Heart left ventricle (tissue), 16 donors: ENCODE measurements around the gene SNX9. TPM values are rescaled to one million over a fixed set of nuclear protein-coding genes. Genes with fewer than 3 reads are reported as not detected.

Experiments
- ATAC-seq, 4 donors: fragments of 200-7000 bp; cut with Tn5 transposase; one replicate each; pipeline ENCODE4 v1.9.1; 2020 to 2022; ENCODE audit warnings: moderate library complexity in 4 of 4, mild to moderate bottlenecking in 3 of 4, moderate number of reproducible peaks in 1 of 4
- DNase-seq, 5 donors: peaks; one replicate each; pipeline ENCODE4 v3.0.0-alpha.2; 2020
- H3K27ac ChIP-seq, 12 donors: fragments of 200-600 bp; sonication (generic) in 4 of 12; one replicate each; pipeline versions ENCODE4 v1.5.0 to v1.8.0; 2016 to 2022; ENCODE audit warnings: mild to moderate bottlenecking in 2 of 12
- H3K27me3 ChIP-seq, 9 donors: fragments of 200-600 bp; sonication (generic) in 2 of 9; one replicate each; pipeline versions ENCODE4 v1.5.1 to v1.8.0; 2016 to 2022; ENCODE audit warnings: mild to moderate bottlenecking in 3 of 9
- H3K36me3 ChIP-seq, 9 donors: fragments of 200-600 bp; sonication (generic) in 2 of 9; one replicate each; pipeline versions ENCODE4 v1.5.0 to v1.8.0; 2018 to 2022; ENCODE audit warnings: mild to moderate bottlenecking in 2 of 9
- H3K4me1 ChIP-seq, 12 donors: fragments of 200-600 bp; sonication (generic) in 4 of 12; one replicate each; pipeline versions ENCODE4 v1.5.0 to v1.8.0; 2016 to 2022; ENCODE audit warnings: mild to moderate bottlenecking in 3 of 12
- H3K4me3 ChIP-seq, 12 donors: fragments of 200-600 bp; sonication (generic) in 4 of 12; one replicate each; pipeline versions ENCODE4 v1.5.0 to v1.8.0; 2017 to 2022; ENCODE audit warnings: mild to moderate bottlenecking in 9 of 12, moderate library complexity in 4 of 12
- H3K9me3 ChIP-seq, 12 donors: fragments of 200-600 bp; sonication (generic) in 4 of 12; one replicate each; pipeline versions ENCODE4 v1.5.0 to v1.8.0; 2016 to 2022; ENCODE audit warnings: mild to moderate bottlenecking in 1 of 12
- POLR2A ChIP-seq, 2 donors: fragments of 450-650 bp; IDR thresholded peaks; one replicate each; pipeline ENCODE4 v1.6.1; 2017; ENCODE audit warnings: antibody characterized with exemption in 2 of 2, mild to moderate bottlenecking in 2 of 2, moderate library complexity in 2 of 2
- WGBS, 4 donors: extraction: QIAGEN DNeasy Blood & Tissue Kit in 2 of 4; methylation state at CpG; one replicate each; pipeline versions ENCODE4 v1.1.5 to v1.1.7; 2013 to 2018; 5-methylcytosine and 5-hydroxymethylcytosine counted together
- intact Hi-C, 10 donors: fragments of 100-400 bp; cut with DNase I; formaldehyde crosslinking; loops; one replicate each; pipeline versions ENCODE4 v1.11.1 to v1.14.2; 2022
- polyA plus RNA-seq, 2 donors: library from polyadenylated mRNA; stranded (reverse); fragments of 200-250 nt; gene quantifications; one replicate each; pipeline ENCODE4 v1.2.3, GENCODE V29; 2013
- total RNA-seq, 9 donors: library from RNA; depleted of rRNA in 2 of 9; stranded (reverse); fragments of >200 nt in 2 of 9; fragmentation: NEBNext Ultra II Directional in 3 of 9; extraction: Animal tissue kit (Norgen Biotek cat#: 25700) in 3 of 9; gene quantifications; one replicate each; pipeline versions ENCODE4 v1.1.0 to v1.2.4, GENCODE V29; 2016 to 2023
- TF ChIP-seq, protein P1 (sequence below), 12 donors: fragments of 200-600 bp; sonication (generic) in 4 of 12; IDR thresholded peaks; one replicate each; pipeline versions ENCODE4 v1.5.0 to v1.8.0; 2018 to 2022; ENCODE audit warnings: antibody characterized with exemption in 12 of 12, mild to moderate bottlenecking in 5 of 12
- donor health status: ischemic (EF 13 %, LVEDD 7.1; RV severe dilation, severe dysfunction).
- donor health status: healthy with polysubstance abuse.
- donor health status: DM: no; HTN: yes; CAD: no.
- donor health status: DM: no; HTN: no; CAD: no.
- donor health status: ischemic (EF 25% LVEDD 6.9; RV normal size, moderate dysfunction).
- donor health status: ischemic (EF 25% LVEDD 5.7; RV mildly dilated, moderate dysfunction).
- donor health status: healthy.
- donor health status: DM: yes; HTN: yes; CAD: no.
- donor health status: ischemic (EF 35%, LVEDD 5.7; RV mildly dilated, moderate dysfunction).
- donor health status: nonischemic (EF 11% LVEDD 7.7; RV severe dilation, severe dysfunction).
- donor health status: DM: yes; HTN: yes; CAD: no.
- donor health status: PGD.
- donor health status: ischemic (EF 29% LVEDD 5.4; RV normal size, mild dysfunction).
- donor health status: nonischemic (EF 23%, LVEDD 6.1; RV moderate dilation, normal function).

The SNX9 gene
- total and polyA plus RNA-seq, 11 donors, result 15.4 to 44.0 (median 30.7) TPM

DNA sequence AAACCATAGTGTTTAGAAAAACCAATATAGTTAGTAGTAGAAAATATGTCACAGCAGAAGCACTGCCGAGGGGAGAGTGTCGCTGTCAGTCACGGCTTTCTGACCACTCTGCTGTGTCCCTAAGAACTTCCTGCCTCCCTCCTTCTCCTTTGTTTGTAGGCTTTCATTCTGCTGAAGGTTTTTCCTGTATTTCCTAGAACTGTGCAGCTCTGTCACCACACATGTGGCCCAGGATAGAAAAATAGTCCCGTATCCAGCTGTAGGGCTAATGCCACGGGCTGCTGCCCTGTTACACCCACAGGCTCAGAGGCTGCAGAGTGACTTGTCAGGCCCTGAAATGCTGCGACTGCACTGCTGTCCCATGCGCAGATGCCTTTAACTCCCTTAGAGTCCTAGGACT is 106.0 kb downstream of the SNX9 start:
- TF ChIP-seq, protein P1, sequence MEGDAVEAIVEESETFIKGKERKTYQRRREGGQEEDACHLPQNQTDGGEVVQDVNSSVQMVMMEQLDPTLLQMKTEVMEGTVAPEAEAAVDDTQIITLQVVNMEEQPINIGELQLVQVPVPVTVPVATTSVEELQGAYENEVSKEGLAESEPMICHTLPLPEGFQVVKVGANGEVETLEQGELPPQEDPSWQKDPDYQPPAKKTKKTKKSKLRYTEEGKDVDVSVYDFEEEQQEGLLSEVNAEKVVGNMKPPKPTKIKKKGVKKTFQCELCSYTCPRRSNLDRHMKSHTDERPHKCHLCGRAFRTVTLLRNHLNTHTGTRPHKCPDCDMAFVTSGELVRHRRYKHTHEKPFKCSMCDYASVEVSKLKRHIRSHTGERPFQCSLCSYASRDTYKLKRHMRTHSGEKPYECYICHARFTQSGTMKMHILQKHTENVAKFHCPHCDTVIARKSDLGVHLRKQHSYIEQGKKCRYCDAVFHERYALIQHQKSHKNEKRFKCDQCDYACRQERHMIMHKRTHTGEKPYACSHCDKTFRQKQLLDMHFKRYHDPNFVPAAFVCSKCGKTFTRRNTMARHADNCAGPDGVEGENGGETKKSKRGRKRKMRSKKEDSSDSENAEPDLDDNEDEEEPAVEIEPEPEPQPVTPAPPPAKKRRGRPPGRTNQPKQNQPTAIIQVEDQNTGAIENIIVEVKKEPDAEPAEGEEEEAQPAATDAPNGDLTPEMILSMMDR (IDR thresholded peaks at IDR 0.05), result no peak
- no peak for TF ChIP-seq POLR2A (IDR thresholded peaks at IDR 0.05)
- 71 to 87% (median 81%) methylated on average over 7 of the region's 7 CpGs for WGBS, 4 donors
- Histone ChIP-seq H3K27ac (no peak overlapping the region), H3K4me3 (no peak overlapping the region), H3K36me3 (peaks cover 0 to 100% (median 98%) of the 10 kb centered on the region in 9 donors), H3K9me3 (no peaks in the 10 kb centered on the region), H3K27me3 (no peaks in the 10 kb centered on the region), H3K4me1 (no peaks in the 10 kb centered on the region)
- intact Hi-C loops, result loop anchor here in 1 of 10 donors (10.0 kb wide), 1 partner anchor 146 kb away; no protein-coding TSS in a partner anchor
- ATAC-seq (no peak), DNase-seq (no peak)

DNA sequence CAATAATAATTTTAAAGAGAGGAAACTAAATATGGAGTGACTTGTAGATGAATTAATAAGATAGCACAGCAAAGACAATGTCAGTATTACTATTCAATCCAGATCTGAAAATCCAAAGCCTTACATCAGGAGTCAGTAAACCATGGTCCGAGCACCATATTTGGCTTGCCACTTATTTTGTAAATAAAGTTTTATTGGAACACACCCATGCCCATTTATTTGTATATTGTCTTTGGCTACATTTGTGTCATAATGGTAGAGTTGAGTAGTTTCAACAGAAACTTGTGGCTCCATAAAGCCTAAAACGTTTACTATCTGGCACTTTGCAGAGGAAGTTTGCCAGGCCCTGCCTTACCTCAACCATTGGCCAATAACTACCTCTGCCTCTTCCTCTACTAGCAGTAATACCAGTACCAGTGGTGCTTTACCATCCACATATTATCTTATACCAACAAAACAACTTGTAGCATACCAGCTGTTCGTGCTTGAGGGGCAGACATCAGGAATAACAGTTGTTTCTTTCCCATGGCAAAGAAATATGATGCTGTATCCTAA is 106.8 kb downstream of the SNX9 start:
- no peak for ATAC-seq
- Histone ChIP-seq H3K9me3 (no peaks in the 10 kb centered on the region), H3K4me3 (no peak overlapping the region), H3K27ac (no peak overlapping the region), H3K36me3 (peaks cover 0 to 100% (median 98%) of the 10 kb centered on the region in 9 donors), H3K4me1 (no peaks in the 10 kb centered on the region), H3K27me3 (no peaks in the 10 kb centered on the region)
- TF ChIP-seq, protein P1 (IDR thresholded peaks at IDR 0.05), result no peak
- no peak for TF ChIP-seq POLR2A (IDR thresholded peaks at IDR 0.05)
- 88 to 93% (median 90%) methylated on average over 3 of the region's 3 CpGs for WGBS, 4 donors
- intact Hi-C loops, result loop anchor here in 3 of 10 donors (10.0 kb wide), 1 partner anchor 145 kb away; no protein-coding TSS in a partner anchor
- no peak for DNase-seq

DNA sequence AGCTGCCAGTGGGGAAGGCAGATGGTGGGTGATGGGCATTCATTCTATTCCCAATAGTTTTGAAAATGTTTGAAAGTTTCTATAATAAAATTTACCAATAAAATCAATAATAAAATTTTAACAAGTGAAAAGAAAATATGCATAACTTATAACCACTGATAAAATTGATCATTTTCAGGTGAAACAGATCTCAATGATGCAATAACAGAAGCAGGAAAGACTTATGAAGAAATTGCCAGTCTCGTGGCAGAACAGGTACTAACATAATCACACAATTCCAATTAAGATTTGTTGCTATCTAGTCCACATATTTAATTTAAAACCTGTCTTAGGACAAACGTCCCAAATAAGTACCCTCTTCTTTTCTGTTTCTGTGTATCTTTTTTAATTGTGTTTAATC is 112.7 kb downstream of the SNX9 start:
- H3K9me3 ChIP-seq, result no peaks in the 10 kb centered on the region
- no peak overlapping the region for H3K4me3 ChIP-seq
- intact Hi-C loops, result loop anchor here in 2 of 10 donors (10.0 kb wide), 1 partner anchor 139 kb away; no protein-coding TSS in a partner anchor
- no peak overlapping the region for H3K27ac ChIP-seq
- no peaks in the 10 kb centered on the region for H3K4me1 ChIP-seq
- DNase-seq (no peak), ATAC-seq (no peak)
- H3K36me3 ChIP-seq, result peaks cover 0 to 100% (median 99%) of the 10 kb centered on the region in 9 donors
- TF ChIP-seq POLR2A (IDR thresholded peaks at IDR 0.05), result no peak
- TF ChIP-seq, protein P1 (IDR thresholded peaks at IDR 0.05), result no peak
- 67 to 78% (median 70%) methylated on average over 2 of the region's 2 CpGs for WGBS, 4 donors
- no peaks in the 10 kb centered on the region for H3K27me3 ChIP-seq

DNA sequence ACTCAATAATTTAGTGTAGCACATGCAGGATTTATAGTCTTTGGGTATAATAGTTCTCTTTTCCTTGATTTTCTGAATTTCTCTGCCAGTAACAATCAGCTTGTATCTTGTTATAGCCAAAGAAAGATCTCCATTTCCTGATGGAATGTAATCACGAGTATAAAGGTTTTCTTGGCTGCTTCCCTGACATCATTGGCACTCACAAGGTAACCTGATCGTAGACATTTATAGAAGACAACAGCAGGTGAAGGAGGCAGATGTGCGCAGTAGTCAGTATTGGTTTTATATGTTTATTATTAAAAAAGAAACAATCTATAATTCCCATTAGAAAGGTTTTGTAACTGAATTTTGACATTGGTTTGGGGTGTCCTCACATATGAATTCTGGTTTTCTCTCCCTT is 114.3 kb downstream of the SNX9 start:
- Histone ChIP-seq H3K36me3 (peaks cover 0 to 100% (median 100%) of the 10 kb centered on the region in 9 donors), H3K9me3 (no peaks in the 10 kb centered on the region), H3K27me3 (no peaks in the 10 kb centered on the region), H3K4me1 (no peaks in the 10 kb centered on the region), H3K27ac (no peak overlapping the region), H3K4me3 (no peak overlapping the region)
- no peak for ATAC-seq
- 81 to 87% (median 83%) methylated on average over 3 of the region's 3 CpGs for WGBS, 4 donors
- intact Hi-C loops, result loop anchor here in 2 of 10 donors (10.0 kb wide), 1 partner anchor 137 kb away; no protein-coding TSS in a partner anchor
- no peak for DNase-seq
- TF ChIP-seq, protein P1 (IDR thresholded peaks at IDR 0.05), result no peak
- TF ChIP-seq POLR2A (IDR thresholded peaks at IDR 0.05), result no peak
